K562 (cell line): ENCODE results near the gene SORCS1. TPM values are rescaled to one million over a fixed set of nuclear protein-coding genes. Genes with fewer than 3 reads are reported as not detected.

Source experiments
- ATAC-seq: fragments of 200-7000 bp; cut with Tn5 transposase; 3 replicates; pipeline ENCODE4 v1.9.1; 2020; ENCODE audit warnings: moderate library complexity
- BruUV-seq: library from RNA; stranded (reverse); fragments of 400-500 nt; replicated peaks from 2 replicates; lab custom pipeline; 2021; lab: Mats Ljungman, UMichigan
- CTCF ChIA-PET: fragments of 300-600 bp; formaldehyde crosslinking; extraction: SDS; loops from one replicate; lab custom pipeline; 2021; ENCODE audit warnings: low intra/inter-chr PET ratio; lab: Yijun Ruan, JAX
- POLR2A ChIA-PET: fragments of 300-600, 350-650 bp; sonication (Branson Sonifier 250); formaldehyde crosslinking; extraction: SDS; loops from one replicate; lab custom pipeline; 2021; ENCODE audit warnings: antibody characterized with exemption, inconsistent platforms; lab: Yijun Ruan, JAX
- DNase-seq, 4 experiments: peaks; one replicate each; pipeline versions ENCODE4 v3.0.0 to v3.0.0-alpha.2; 2011 to 2018; ENCODE audit warnings: low spot score in 3 of 4, mixed read lengths in 3 of 4; ENCODE audit errors: extremely low read depth in 1 of 4
- FAIRE-seq: peaks from 2 replicates; lab custom pipeline; 2011; peaks lifted over from hg19 to GRCh38; lab: Jason Lieb, UNC
- H2AFZ ChIP-seq: 2 replicates; pipeline ENCODE4 v1.6.0; 2011; ENCODE audit warnings: low read depth, low read length, control low read depth, inconsistent platforms
- H3K27ac ChIP-seq: fragments of 200-600 bp; 3 replicates; pipeline ENCODE4 v1.8.0; 2011; ENCODE audit warnings: low read depth, mild to moderate bottlenecking, control low read depth, inconsistent platforms, low read length, moderate library complexity, mixed read lengths; ENCODE audit errors: extremely low read depth
- H3K27me3 ChIP-seq, 2 experiments: fragments of 300-600 bp in 1 of 2; 2 replicates in 1 of 2; 3 replicates in 1 of 2; pipeline versions ENCODE4 v1.6.0 to v1.8.0; 2011; ENCODE audit warnings: inconsistent platforms in 2 of 2, low read length in 2 of 2, mild to moderate bottlenecking in 1 of 2, mixed read lengths in 1 of 2, moderate library complexity in 1 of 2; ENCODE audit not compliant: control insufficient read depth in 2 of 2, insufficient read depth in 2 of 2
- H3K36me3 ChIP-seq: fragments of 300-600 bp; 3 replicates; pipeline ENCODE4 v1.8.0; 2011; ENCODE audit warnings: mild to moderate bottlenecking, low read length, inconsistent platforms; ENCODE audit not compliant: control insufficient read depth, insufficient read depth
- H3K4me1 ChIP-seq, 2 experiments: fragments of 200-600 bp in 1 of 2; replicated peaks in 1 of 2; 2 replicates in 1 of 2; 3 replicates in 1 of 2; pipeline versions ENCODE4 v1.5.1 to v1.8.0; 2011; ENCODE audit warnings: inconsistent platforms in 2 of 2, low read length in 2 of 2, mild to moderate bottlenecking in 1 of 2, mixed read lengths in 1 of 2, moderate library complexity in 1 of 2; ENCODE audit not compliant: control insufficient read depth in 2 of 2, insufficient read depth in 2 of 2
- H3K4me2 ChIP-seq: 2 replicates; pipeline ENCODE4 v1.6.1; 2011; ENCODE audit warnings: low read length, control low read depth, inconsistent platforms, mixed read lengths; ENCODE audit not compliant: insufficient read depth
- H3K4me3 ChIP-seq: fragments of 200-600 bp; sonication (generic), shearing (Covaris generic); 2 replicates; pipeline ENCODE4 v1.5.1; 2016; ENCODE audit warnings: control low read depth, inconsistent platforms
- H3K79me2 ChIP-seq: fragments of 200-600 bp; 3 replicates; pipeline ENCODE4 v1.8.0; 2011; ENCODE audit warnings: low read length, inconsistent platforms; ENCODE audit not compliant: control insufficient read depth, insufficient read depth
- H3K9ac ChIP-seq, 2 experiments: 2 replicates each; pipeline versions ENCODE4 v1.6.0 to v1.6.1; 2011; ENCODE audit warnings: low read depth in 2 of 2, low read length in 2 of 2, control low read depth in 1 of 2, inconsistent platforms in 1 of 2, mild to moderate bottlenecking in 1 of 2, mixed read lengths in 1 of 2; ENCODE audit not compliant: insufficient read depth in 1 of 2
- H3K9me1 ChIP-seq: one replicate; pipeline ENCODE4 v1.6.0; 2011; ENCODE audit warnings: inconsistent platforms, mild to moderate bottlenecking, low read length, moderate library complexity; ENCODE audit not compliant: control insufficient read depth, insufficient read depth
- H3K9me3 ChIP-seq: replicated peaks from 2 replicates; pipeline ENCODE4 v1.5.1; 2011; ENCODE audit warnings: low read depth, low read length, inconsistent platforms; ENCODE audit not compliant: control insufficient read depth, insufficient read depth
- H4K20me1 ChIP-seq: replicated peaks from 2 replicates; pipeline ENCODE4 v1.6.1; 2011; ENCODE audit warnings: low read length, inconsistent platforms, mixed read lengths; ENCODE audit not compliant: control insufficient read depth, insufficient read depth
- C11orf30 ChIP-seq: fragments of 450-650 bp; IDR thresholded peaks from 2 replicates; pipeline ENCODE4 v1.6.1; 2016; ENCODE audit warnings: low read depth, mild to moderate bottlenecking
- CBX1 ChIP-seq: sonication (generic); IDR thresholded peaks from 2 replicates; pipeline ENCODE4 v1.6.1; 2016; ENCODE audit warnings: antibody characterized with exemption, low read depth, mild to moderate bottlenecking
- FOSL1 ChIP-seq: fragments of 200-800 bp; sonication (Bioruptor generic); conservative IDR thresholded peaks from 2 replicates; pipeline ENCODE4 v1.6.1; 2016; ENCODE audit warnings: missing genetic modification characterization, missing compliant biosample characterization
- GABPB1 ChIP-seq: sonication (generic); formaldehyde crosslinking; IDR thresholded peaks from 2 replicates; pipeline ENCODE4 v1.8.0; 2022; ENCODE audit warnings: mild to moderate bottlenecking, missing genetic modification reagents
- HMG20A ChIP-seq: fragments of 450-650 bp; formaldehyde crosslinking; conservative IDR thresholded peaks from 2 replicates; pipeline ENCODE4 v1.4.0; 2020; ENCODE audit warnings: mild to moderate bottlenecking, mixed read lengths
- MAFF ChIP-seq: IDR thresholded peaks from 2 replicates; pipeline ENCODE4 v1.6.1; 2012; ENCODE audit warnings: low read length, improper control_type of control experiment
- MAFG ChIP-seq: fragments of 450-650 bp; conservative IDR thresholded peaks from 2 replicates; pipeline ENCODE4 v1.6.1; 2016; ENCODE audit warnings: missing genetic modification characterization, missing compliant biosample characterization
- MAFK ChIP-seq: IDR thresholded peaks from 2 replicates; pipeline ENCODE4 v1.6.1; 2011; ENCODE audit warnings: low read length, improper control_type of control experiment
- NCOA1 ChIP-seq: fragments of 450-650 bp; IDR thresholded peaks from 2 replicates; pipeline ENCODE4 v1.6.1; 2016; ENCODE audit warnings: low read depth
- NCOA4 ChIP-seq: fragments of 450-650 bp; IDR thresholded peaks from 2 replicates; pipeline ENCODE4 v1.6.1; 2018; ENCODE audit warnings: mild to moderate bottlenecking; ENCODE audit not compliant: partially characterized antibody
- NONO ChIP-seq, 2 experiments: fragments of 200-400 bp in 1 of 2; fragments of 450-650 bp in 1 of 2; formaldehyde crosslinking in 1 of 2; IDR thresholded peaks; 2 replicates each; pipeline ENCODE4 v1.6.1; 2017; ENCODE audit warnings: low read depth in 2 of 2, mild to moderate bottlenecking in 2 of 2, moderate library complexity in 2 of 2, low read length in 1 of 2
- RNF2 ChIP-seq: sonication (generic); IDR thresholded peaks from 2 replicates; pipeline ENCODE4 v1.6.1; 2016
- SAFB2 ChIP-seq: fragments of 200-400 bp; formaldehyde crosslinking; IDR thresholded peaks from 2 replicates; pipeline ENCODE4 v1.6.1; 2018; ENCODE audit warnings: borderline replicate concordance, low read length, low read depth, moderate library complexity; ENCODE audit not compliant: severe bottlenecking
- TSC22D4 ChIP-seq: fragments of 450-650 bp; IDR thresholded peaks from 2 replicates; pipeline ENCODE4 v1.6.1; 2016; ENCODE audit warnings: missing genetic modification characterization, missing biosample characterization, control low read depth
- YBX1 ChIP-seq: fragments of 450-650 bp; IDR thresholded peaks from 2 replicates; pipeline ENCODE4 v1.7.1; 2016; ENCODE audit warnings: mild to moderate bottlenecking
- ZNF121 ChIP-seq: sonication (generic); formaldehyde crosslinking; conservative IDR thresholded peaks from 2 replicates; pipeline ENCODE4 v1.8.0; 2022; ENCODE audit warnings: missing genetic modification reagents
- ZNF133 ChIP-seq: fragments of 250-450 bp; sonication (Bioruptor Pico); IDR thresholded peaks from 2 replicates; pipeline ENCODE4 v1.4.0; 2020; ENCODE audit warnings: mild to moderate bottlenecking
- ZNF316 ChIP-seq: fragments of 450-650 bp; IDR thresholded peaks from 2 replicates; pipeline ENCODE4 v1.6.1; 2016
- WGBS: fragments of 100-300 bp; shearing (Covaris generic); methylation state at CpG from one replicate; pipeline ENCODE4 v1.1.6; 2016; ENCODE audit warnings: low coverage, mixed read lengths; ENCODE audit not compliant: insufficient coverage; ENCODE audit errors: missing lambda C conversion rate; 5-methylcytosine and 5-hydroxymethylcytosine counted together
- in situ Hi-C: fragments of 300-500 bp; cut with MboI; formaldehyde crosslinking; loops from 4 replicates; pipeline ENCODE4 v1.15.0; 2018; ENCODE audit warnings: inconsistent platforms, mixed read lengths
- intact Hi-C: fragments of 100-400 bp; cut with micrococcal nuclease; formaldehyde crosslinking; loops from 2 replicates; pipeline ENCODE4 v1.14.2; 2022
- polyA plus RNA-seq, 8 experiments: library from polyadenylated mRNA; depleted of rRNA in 4 of 8; stranded (reverse) in 5 of 8; unstranded in 3 of 8; fragments of >200 nt; fragmentation: Nextera tagmentation in 2 of 8; fragmentation: Illumina TruSeq in 1 of 8; extraction: Ambion mirVana in 2 of 8; extraction: Trizol in 1 of 8; gene quantifications; 2 replicates each; pipeline versions ENCODE4 v1.2.1 to v1.2.3, GENCODE V29; 2011 to 2014; ENCODE audit warnings: inconsistent platforms in 1 of 8, missing spikeins in 1 of 8
- total RNA-seq, 7 experiments: library from RNA; depleted of rRNA in 6 of 7; stranded (reverse); fragments of >200 nt in 6 of 7; fragmentation: Illumina TruSeq in 2 of 7; extraction: Trizol in 2 of 7; gene quantifications; 2 replicates each; pipeline versions ENCODE4 v1.2.1 to v1.2.3, GENCODE V29; 2011 to 2021; ENCODE audit warnings: low replicate concordance in 1 of 7

SORCS1 gene
- total and polyA plus RNA-seq, 9 of the 15 experiments (the other 6 are each of a cell fraction or from before 2014, with no cell fraction given), result 1.5 to 3.9 (median 2.7) TPM

- FAIRE-seq (no peak), DNase-seq (no peak), ATAC-seq (no peak)
- Histone ChIP-seq H4K20me1 (no peaks in the 10 kb centered on the region), H3K36me3 (no peaks in the 10 kb centered on the region), H3K9me1 (no peaks in the 10 kb centered on the region), H3K9me3 (no peaks in the 10 kb centered on the region), H3K27me3 (peaks cover 0 to 10% of the 10 kb centered on the region in 2 experiments; a peak in 3 of 5 replicates), H3K9ac (no peak overlapping the region), H3K27ac (no peak overlapping the region), H3K79me2 (no peaks in the 10 kb centered on the region), H3K4me2 (no peak overlapping the region)
- in situ Hi-C loops, result no loop called here
- ChIA-PET CTCF (no interaction called here), POLR2A (no interaction called here)
- WGBS, result 8% methylated on average over 1 of the region's 1 CpG
- peak; percentile 85 for TF ChIP-seq MAFF
- peak; percentile 78 for TF ChIP-seq ZNF316
- peak; percentile 60 for TF ChIP-seq MAFG (tag)
- TF ChIP-seq YBX1, result no peak
- TF ChIP-seq FOSL1 (tag), result no peak
- TF ChIP-seq ZNF121 (CRISPR knock-in tag), result no peak
- peak; percentile 86 for TF ChIP-seq MAFK
- peak; percentile 72 for TF ChIP-seq C11orf30
- TF ChIP-seq, all 486 proteins: peak for 5
- no TSS peak for BruUV-seq
- Histone ChIP-seq H2AFZ (no peak overlapping the region), H3K4me1 (peaks cover 0 to 12% of the 10 kb centered on the region in 2 experiments; a peak in 2 of 5 replicates), H3K4me3 (no peak overlapping the region)
- intact Hi-C loops, result no loop called here
Observed at GRCh38 chr10:107168738-107169137, 4.2 kb upstream of the SORCS1 start.

GRCh38 chr10:107166403-107166802 is 1.9 kb upstream of the SORCS1 start:
- CTCF ChIA-PET, result no interaction called here
- TF ChIP-seq CBX1, result no peak
- TF ChIP-seq TSC22D4 (tag), result no peak
- no peak for TF ChIP-seq ZNF133 (CRISPR knock-in tag)
- no peak for TF ChIP-seq HMG20A (CRISPR knock-in tag)
- no peak for TF ChIP-seq NONO (IDR thresholded peaks at IDR 0.05; ENCODE audit: low read depth in 2 of 2, low read length in 1 of 2)
- no peak for TF ChIP-seq NCOA1
- no peak for TF ChIP-seq RNF2
- TF ChIP-seq GABPB1 (CRISPR knock-in tag), result no peak
- no peak for TF ChIP-seq NCOA4
- TF ChIP-seq SAFB2, result no peak

More at GRCh38 chr10:107166403-107166802, 1.9 kb upstream of the SORCS1 start:
- H3K27me3 ChIP-seq, result peaks cover 0 to 14% of the 10 kb centered on the region in 2 experiments; a peak in 3 of 5 replicates
- POLR2A ChIA-PET, result no interaction called here
- no peak overlapping the region for H2AFZ ChIP-seq
- FAIRE-seq (no peak), DNase-seq (no peak), ATAC-seq (no peak)
- in situ Hi-C loops, result no loop called here
- H3K9ac ChIP-seq, result no peak overlapping the region
- peaks cover 0 to 12% of the 10 kb centered on the region in 2 experiments; a peak in 2 of 5 replicates for H3K4me1 ChIP-seq
- no TSS peak for BruUV-seq
- intact Hi-C loops, result no loop called here
- no peak overlapping the region for H3K4me2 ChIP-seq
- no peaks in the 10 kb centered on the region for H3K79me2 ChIP-seq
- H3K9me3 ChIP-seq, result no peaks in the 10 kb centered on the region
- H4K20me1 ChIP-seq, result no peaks in the 10 kb centered on the region
- WGBS, result 0% methylated on average over 2 of the region's 2 CpGs
- H3K9me1 ChIP-seq, result no peaks in the 10 kb centered on the region
- no peak overlapping the region for H3K4me3 ChIP-seq
- no peak overlapping the region for H3K27ac ChIP-seq
- H3K36me3 ChIP-seq, result no peaks in the 10 kb centered on the region
